Retinal pigment epithelial cell (primary cell): ENCODE measurements around the gene CCDC82.

Experiments
- DNase-seq: peaks from one replicate; pipeline ENCODE4 v3.0.0-alpha.2; 2010; ENCODE audit warnings: low read depth
- H3K4me3 ChIP-seq: 2 replicates; pipeline ENCODE4 v1.5.1; 2011; ENCODE audit warnings: mild to moderate bottlenecking, low read length, control low read depth, moderate library complexity
- CTCF ChIP-seq: conservative IDR thresholded peaks from 2 replicates; pipeline ENCODE4 v1.5.1; 2011; ENCODE audit warnings: low read depth, low read length, control low read depth, inconsistent platforms

Gene CCDC82

DNA sequence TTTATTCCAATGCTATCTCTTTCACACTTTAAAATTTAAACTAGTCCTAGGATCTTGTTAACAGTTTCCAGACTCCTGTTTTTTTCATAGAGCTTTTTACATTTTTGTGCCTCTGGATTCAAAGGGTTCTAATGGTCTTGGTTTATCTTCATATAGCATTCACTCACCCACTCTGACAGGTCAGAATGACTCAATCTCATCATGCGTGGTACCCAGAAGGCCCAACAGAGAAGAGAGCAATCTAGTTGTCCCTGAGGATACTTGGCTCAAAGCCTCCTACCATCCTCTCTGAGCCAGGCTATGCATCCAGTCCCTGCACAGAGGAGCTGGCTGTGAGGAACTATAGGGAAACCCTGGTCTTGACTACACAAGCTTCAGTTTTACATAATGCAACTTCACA, 74.2 kb downstream of the CCDC82 start:
- DNase-seq, result no peak
- no peak overlapping the region for H3K4me3 ChIP-seq
- no peak for TF ChIP-seq CTCF

GRCh38 chr11:96314326-96315020, 75.2 kb downstream of the CCDC82 start:
- DNase-seq, result no peak
- TF ChIP-seq CTCF, result no peak
- H3K4me3 ChIP-seq, result no peak overlapping the region

DNA sequence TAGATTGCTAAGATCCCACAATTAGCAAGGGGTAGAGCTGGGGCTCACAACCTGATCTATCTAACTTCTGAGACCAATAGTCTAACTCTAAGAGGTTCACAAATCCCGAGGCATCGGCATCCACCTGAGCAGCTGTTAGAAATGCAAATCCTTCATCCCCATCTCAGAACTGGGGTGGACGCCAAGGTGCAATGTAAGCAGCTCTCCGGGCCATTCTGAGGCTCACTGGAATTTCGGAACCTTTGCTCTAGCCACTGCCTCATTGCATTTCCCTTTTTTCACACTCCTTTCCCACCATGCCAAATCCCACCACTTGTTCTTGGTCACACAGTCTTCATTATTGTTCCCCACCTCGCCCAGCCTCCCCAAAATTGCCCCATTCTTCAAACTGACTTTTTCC, 76.5 kb downstream of the CCDC82 start:
- no peak overlapping the region for H3K4me3 ChIP-seq
- no peak for TF ChIP-seq CTCF
- DNase-seq, result no peak

DNA sequence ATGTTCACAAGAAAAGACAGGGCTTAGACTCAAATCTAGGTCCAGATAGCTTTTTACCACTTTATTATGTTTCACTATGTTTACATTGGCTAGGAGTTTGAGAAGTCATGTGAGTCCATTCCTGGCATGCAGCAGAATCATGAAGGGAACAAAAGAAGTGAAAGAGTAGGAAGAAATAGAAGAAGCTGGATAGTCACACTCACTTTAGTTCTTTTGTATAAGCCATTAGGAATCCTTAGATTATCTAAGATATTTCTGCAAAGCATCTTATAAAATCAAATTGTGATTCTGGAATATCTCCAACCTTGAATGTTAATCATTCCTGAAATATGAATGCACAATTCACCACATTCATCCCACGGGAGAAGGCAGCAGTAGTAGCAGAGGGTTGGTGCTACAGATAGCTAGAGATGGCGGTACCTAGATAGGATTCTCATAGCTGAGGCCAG, 78.6 kb downstream of the CCDC82 start:
- no peak for TF ChIP-seq CTCF
- DNase-seq, result no peak
- H3K4me3 ChIP-seq, result no peak overlapping the region

- no peak for DNase-seq
- no peak for TF ChIP-seq CTCF
Observed at GRCh38 chr11:96310236-96310635, 79.5 kb downstream of the CCDC82 start.

DNA sequence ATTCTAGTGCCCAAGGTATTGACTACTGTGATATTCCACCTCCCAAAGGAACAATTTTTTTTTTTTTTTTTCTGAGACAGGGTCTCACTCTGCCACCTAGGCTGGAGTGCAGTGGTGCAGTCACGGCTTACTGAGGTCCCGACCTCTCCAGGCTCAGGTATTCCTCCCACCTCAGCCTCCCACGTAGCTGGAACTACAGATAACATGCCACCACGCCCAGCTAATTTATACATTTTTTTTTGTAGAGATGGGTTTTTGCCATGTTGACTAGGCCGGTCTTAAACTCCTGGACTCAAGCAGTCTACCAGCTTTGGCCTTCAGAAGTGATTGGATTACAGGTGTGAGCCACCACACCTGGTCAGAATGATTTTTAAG, 80.1 kb downstream of the CCDC82 start:
- DNase-seq, result no peak
- no peak for TF ChIP-seq CTCF
- H3K4me3 ChIP-seq, result no peak overlapping the region

More at GRCh38 chr11:96310236-96310635, 79.5 kb downstream of the CCDC82 start:
- no peak overlapping the region for H3K4me3 ChIP-seq

DNA sequence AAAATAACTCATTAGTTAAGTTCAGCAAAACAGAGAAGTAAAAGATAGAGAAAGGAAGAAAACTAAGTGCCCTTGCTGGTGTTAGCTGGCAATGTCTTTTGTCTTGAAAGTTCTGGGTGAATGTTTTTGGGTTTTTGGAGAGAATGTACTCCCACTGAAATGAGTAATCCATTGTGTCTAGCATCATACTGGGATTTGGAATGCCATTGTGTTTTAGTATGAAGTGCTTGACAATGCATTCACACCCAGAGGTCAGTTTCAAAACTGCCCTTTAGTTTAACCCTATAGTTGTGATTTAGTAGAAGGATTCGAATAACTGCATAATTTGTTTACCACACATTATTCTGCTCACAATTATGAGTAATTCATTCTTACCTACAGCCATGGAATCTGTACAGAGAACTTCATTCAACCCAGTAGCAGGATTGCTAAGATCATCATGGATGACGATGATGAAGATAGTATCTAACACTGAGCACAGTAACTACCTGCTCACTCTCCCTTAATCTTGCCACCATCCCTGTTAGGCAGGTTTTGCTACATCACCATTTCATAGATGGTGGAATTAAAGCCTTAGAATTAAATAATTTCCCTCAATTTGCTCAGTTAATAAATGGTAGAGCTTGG, 80.6 kb downstream of the CCDC82 start:
- no peak for TF ChIP-seq CTCF
- no peak for DNase-seq
- H3K4me3 ChIP-seq, result no peak overlapping the region
